GM13976 (cell line): ENCODE results near the gene KTI12.

Experiments
- DNase-seq: peaks from one replicate; pipeline ENCODE4 v3.0.0; 2012; ENCODE audit warnings: low spot score
- CTCF ChIP-seq: IDR thresholded peaks from 2 replicates; pipeline ENCODE4 v1.5.1; 2012; ENCODE audit warnings: borderline replicate concordance, mild to moderate bottlenecking; ENCODE audit not compliant: insufficient read depth; ENCODE audit errors: extremely low read depth, missing control alignments, control extremely low read depth
- in situ Hi-C: fragments of 300-500 bp; cut with MboI; formaldehyde crosslinking; loops from one replicate; pipeline ENCODE4 v1.12.0; 2022; ENCODE audit warnings: low sequenced_read_pairs, mixed read lengths, inconsistent platforms; ENCODE audit not compliant: unreplicated experiment

KTI12 gene

DNA sequence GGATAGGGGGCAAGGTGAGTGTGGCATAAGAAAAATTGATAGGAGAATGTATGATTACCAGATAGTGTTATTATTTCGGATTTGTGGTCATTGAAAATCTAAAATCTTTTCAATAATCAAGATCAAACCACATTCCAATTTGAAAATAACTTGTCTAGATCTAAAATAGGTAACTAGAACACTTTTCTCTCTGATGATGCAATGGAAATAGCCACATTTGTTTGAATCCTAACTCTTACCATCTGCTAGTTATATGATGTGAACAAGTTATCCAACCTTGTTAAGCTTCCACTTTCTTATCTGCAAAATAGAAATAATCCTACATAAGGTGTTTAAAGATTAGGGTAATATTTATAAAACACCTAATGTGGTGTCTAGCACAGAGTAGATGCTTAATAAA is 26.3 kb upstream of the KTI12 start:
- no peak for TF ChIP-seq CTCF
- in situ Hi-C loops, result no loop called here
- no peak for DNase-seq

- no peak for TF ChIP-seq CTCF
- in situ Hi-C loops, result no loop called here
These were observed 25.7 kb upstream of the KTI12 start for GRCh38 chr1:52059321-52059720.

GRCh38 chr1:52057876-52058415 is 24.3 kb upstream of the KTI12 start:
- no peak for TF ChIP-seq CTCF
- in situ Hi-C loops, result no loop called here
- DNase-seq, result no peak

More at GRCh38 chr1:52059321-52059720, 25.7 kb upstream of the KTI12 start:
- DNase-seq, result no peak

DNA sequence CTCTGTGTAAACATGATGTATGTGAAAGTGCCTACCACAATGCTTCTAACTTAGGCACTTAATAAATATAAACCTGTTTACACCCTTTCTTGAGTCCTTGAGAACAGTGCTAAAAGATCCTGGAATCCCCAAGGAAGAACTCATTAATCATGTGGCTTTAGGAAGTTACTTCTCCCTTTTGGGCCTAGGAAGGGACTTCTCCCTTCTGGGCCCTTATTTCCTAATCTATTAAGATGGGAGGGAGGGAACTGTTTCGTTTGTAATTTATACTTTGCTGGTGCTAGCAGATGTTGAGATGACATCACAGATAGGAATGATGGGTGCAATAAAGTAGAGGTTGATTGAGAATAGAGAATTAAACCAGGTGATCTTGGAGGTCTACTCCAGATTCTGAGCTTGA is 23.6 kb upstream of the KTI12 start:
- no peak for DNase-seq
- no peak for TF ChIP-seq CTCF
- in situ Hi-C loops, result no loop called here

- peak; percentile 59 for DNase-seq
- in situ Hi-C loops, result no loop called here
- TF ChIP-seq CTCF, result no peak
These were observed 23.3 kb upstream of the KTI12 start for GRCh38 chr1:52056937-52057231.

- TF ChIP-seq CTCF, result no peak
- peak; percentile 94 for DNase-seq
- in situ Hi-C loops, result no loop called here
These were observed 22.7 kb upstream of the KTI12 start, which contains the start of gene BTF3L4 for GRCh38 chr1:52056163-52056936. Gene BTF3L4, plus strand, starts transcription at chr1:52056295. Its CDS starts 3,553 bp downstream, at chr1:52059848.

DNA sequence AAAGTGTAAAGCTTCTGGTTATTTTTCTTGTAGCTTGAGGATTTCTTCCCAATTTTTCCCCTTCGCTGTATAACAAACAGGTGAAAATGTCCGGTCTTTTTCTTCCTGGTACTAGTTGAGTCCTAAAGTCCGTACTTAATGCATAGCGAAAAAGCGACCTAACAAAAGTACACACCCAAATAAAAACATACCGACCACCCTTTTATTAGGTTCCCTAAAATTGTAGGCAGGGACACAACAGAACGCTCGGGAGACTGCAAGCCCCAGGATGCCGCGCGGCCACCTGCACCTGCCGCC is 22.2 kb upstream of the KTI12 start:
- in situ Hi-C loops, result no loop called here
- TF ChIP-seq CTCF, result no peak
- no peak for DNase-seq
